OCI-LY7 (cell line): ENCODE measurements around the gene SPATA21. TPM values are rescaled to one million over a fixed set of nuclear protein-coding genes. Genes with fewer than 3 reads are reported as not detected.

Experiments
- BruUV-seq: library from RNA; stranded (reverse); fragments of 400-500 nt; replicated peaks from 2 replicates; lab custom pipeline; 2021; lab: Mats Ljungman, UMichigan
- CTCF ChIA-PET: fragments of 300-600 bp; sonication (Branson Sonifier 250); formaldehyde crosslinking; loops from one replicate; lab custom pipeline; 2022; ENCODE audit warnings: antibody characterized with exemption; ENCODE audit not compliant: unreplicated experiment; lab: Charles Lee
- POLR2A ChIA-PET: fragments of 300-600 bp; sonication (Branson Sonifier 250); formaldehyde crosslinking; loops from one replicate; lab custom pipeline; 2022; ENCODE audit warnings: antibody characterized with exemption; lab: Charles Lee
- DNase-seq: peaks from one replicate; pipeline ENCODE4 v3.0.0-alpha.2; 2015; ENCODE audit warnings: low spot score
- H2AFZ ChIP-seq: fragments of 200-600 bp; sonication (generic), shearing (Covaris generic); 2 replicates; pipeline ENCODE4 v1.6.1; 2014; ENCODE audit warnings: mild to moderate bottlenecking, antibody characterized with exemption, low read length, moderate library complexity
- H3K27ac ChIP-seq: fragments of 200-600 bp; sonication (generic); 2 replicates; pipeline ENCODE4 v1.5.1; 2014; ENCODE audit warnings: mixed run types, low read depth, mild to moderate bottlenecking, moderate library complexity, low read length, inconsistent platforms; ENCODE audit not compliant: poor library complexity, severe bottlenecking
- H3K36me3 ChIP-seq: fragments of 200-600 bp; sonication (generic); 2 replicates; pipeline ENCODE4 v1.6.1; 2014; ENCODE audit warnings: mild to moderate bottlenecking, antibody characterized with exemption, low read length, moderate library complexity, mixed read lengths; ENCODE audit not compliant: insufficient read depth
- H3K4me1 ChIP-seq: fragments of 200-600 bp; sonication (generic); 2 replicates; pipeline ENCODE4 v1.5.1; 2014; ENCODE audit warnings: mild to moderate bottlenecking, low read length; ENCODE audit not compliant: insufficient read depth, poor library complexity, severe bottlenecking
- H3K4me2 ChIP-seq: fragments of 200-600 bp; sonication (generic); 2 replicates; pipeline ENCODE4 v1.6.1; 2014; ENCODE audit warnings: mild to moderate bottlenecking, low read length
- H3K4me3 ChIP-seq: fragments of 200-600 bp; sonication (generic); 2 replicates; pipeline ENCODE4 v1.5.1; 2014; ENCODE audit warnings: mild to moderate bottlenecking, low read depth, low read length; ENCODE audit not compliant: poor library complexity, severe bottlenecking
- H3K79me2 ChIP-seq: fragments of 200-600 bp; sonication (generic); 2 replicates; pipeline ENCODE4 v1.6.1; 2016; ENCODE audit warnings: low read depth, mild to moderate bottlenecking, low read length, moderate library complexity, mixed read lengths; ENCODE audit not compliant: insufficient read depth
- H3K9me2 ChIP-seq: fragments of 200-600 bp; sonication (generic); 2 replicates; pipeline ENCODE4 v1.6.1; 2016; ENCODE audit warnings: mild to moderate bottlenecking, low read length, mixed read lengths; ENCODE audit not compliant: insufficient read depth
- H3K9me3 ChIP-seq: fragments of 200-600 bp; sonication (generic); 2 replicates; pipeline ENCODE4 v1.6.1; 2014; ENCODE audit warnings: mild to moderate bottlenecking, mixed run types, low read length, mixed read lengths
- H4K20me1 ChIP-seq: fragments of 200-600 bp; sonication (generic); 2 replicates; pipeline ENCODE4 v1.6.1; 2014; ENCODE audit warnings: mild to moderate bottlenecking, antibody characterized with exemption, low read length, moderate library complexity, mixed read lengths; ENCODE audit not compliant: insufficient read depth
- CTCF ChIP-seq: fragments of 200-600 bp; sonication (generic); conservative IDR thresholded peaks from 2 replicates; pipeline ENCODE4 v1.5.1; 2014; ENCODE audit warnings: mild to moderate bottlenecking, antibody characterized with exemption, low read length, moderate library complexity, mixed read lengths
- EZH2phosphoT487 ChIP-seq: fragments of 200-600 bp; sonication (generic); IDR thresholded peaks from 2 replicates; pipeline ENCODE4 v1.6.1; 2018; ENCODE audit warnings: low read depth, borderline replicate concordance, mild to moderate bottlenecking, mixed run types, antibody characterized with exemption, low read length, moderate library complexity, mixed read lengths
- intact Hi-C: fragments of 100-400 bp; cut with micrococcal nuclease; formaldehyde crosslinking; loops from one replicate; pipeline ENCODE4 v1.10.0; 2022; ENCODE audit not compliant: unreplicated experiment
- total RNA-seq, 2 experiments: library from RNA; depleted of rRNA in 1 of 2; stranded (reverse); fragments of >200 nt in 1 of 2; shearing (Covaris generic) in 1 of 2; gene quantifications; 2 replicates each; pipeline ENCODE4 v1.2.3, GENCODE V29; 2014 to 2022

The SPATA21 gene
- total RNA-seq, 2 experiments from 2014 or later = 0.40 TPM; not detected in 1

- no TSS peak for BruUV-seq
- Histone ChIP-seq H3K4me2 (no peak overlapping the region), H3K4me3 (no peak overlapping the region), H3K36me3 (no peaks in the 10 kb centered on the region), H3K4me1 (peaks cover 25% of the 10 kb centered on the region), H3K9me3 (no peaks in the 10 kb centered on the region), H2AFZ (no peak overlapping the region), H4K20me1 (peaks cover 7% of the 10 kb centered on the region; the same call in 1 of the 2 replicates), H3K9me2 (no peaks in the 10 kb centered on the region), H3K27ac (no peak overlapping the region), H3K79me2 (peaks cover 23% of the 10 kb centered on the region)
- ChIA-PET CTCF (no interaction called here), POLR2A (interaction anchor here (0.7 to 1.5 kb wide), 4 partner anchors 8 to 458 kb away, joined by 3 read pairs; no protein-coding TSS in a partner anchor)
- TF ChIP-seq EZH2phosphoT487 = no peak
- no peak for TF ChIP-seq CTCF
- no peak for DNase-seq
- intact Hi-C loops = loop anchor here (5.0 to 10.0 kb wide), 3 partner anchors 102 to 380 kb away; partner anchors contain the start of genes CPLANE2 and ZBTB17
Observed at GRCh38 chr1:16354619-16355018, 82.6 kb downstream of the SPATA21 start.

- Histone ChIP-seq H3K4me2 (peak overlapping the region; percentile 94), H3K9me2 (no peaks in the 10 kb centered on the region), H3K79me2 (peaks cover 40% of the 10 kb centered on the region), H4K20me1 (peaks cover 12% of the 10 kb centered on the region; the same call in 1 of the 2 replicates), H2AFZ (peak overlapping the region; percentile 85), H3K4me1 (peaks cover 29% of the 10 kb centered on the region), H3K9me3 (no peaks in the 10 kb centered on the region), H3K36me3 (peaks cover 7% of the 10 kb centered on the region; the same call in 1 of the 2 replicates), H3K27ac (peak overlapping the region; percentile 72), H3K4me3 (peak overlapping the region; percentile 89)
- CTCF ChIA-PET = no interaction called here
- DNase-seq = peak; percentile 71
- TF ChIP-seq CTCF (no peak), EZH2phosphoT487 (no peak)
- POLR2A ChIA-PET = interaction anchor here (0.7 to 1.4 kb wide), 5 partner anchors 10 to 227 kb away, joined by 3 to 9 read pairs (median 4); partner anchors contain the start of gene SZRD1
- intact Hi-C loops = loop anchor here (5.0 to 10.0 kb wide), 3 partner anchors 101 to 378 kb away; partner anchors contain the start of genes CPLANE2 and ZBTB17
- BruUV-seq = TSS peak; percentile 92
Observed at GRCh38 chr1:16352842-16353535, 84.2 kb downstream of the SPATA21 start.
